K562 (cell line): ENCODE data around the gene TMEM11. TPM values are rescaled to one million over a fixed set of nuclear protein-coding genes. Genes with fewer than 3 reads are reported as not detected.

Experiments
- ATAC-seq: fragments of 200-7000 bp; cut with Tn5 transposase; 3 replicates; pipeline ENCODE4 v1.9.1; 2020; ENCODE audit warnings: moderate library complexity
- BruUV-seq: library from RNA; stranded (reverse); fragments of 400-500 nt; replicated peaks from 2 replicates; lab custom pipeline; 2021; lab: Mats Ljungman, UMichigan
- CTCF ChIA-PET: fragments of 300-600 bp; formaldehyde crosslinking; extraction: SDS; loops from one replicate; lab custom pipeline; 2021; ENCODE audit warnings: low intra/inter-chr PET ratio; lab: Yijun Ruan, JAX
- POLR2A ChIA-PET: fragments of 300-600, 350-650 bp; sonication (Branson Sonifier 250); formaldehyde crosslinking; extraction: SDS; loops from one replicate; lab custom pipeline; 2021; ENCODE audit warnings: antibody characterized with exemption, inconsistent platforms; lab: Yijun Ruan, JAX
- DNase-seq, 4 experiments: peaks; one replicate each; pipeline versions ENCODE4 v3.0.0 to v3.0.0-alpha.2; 2011 to 2018; ENCODE audit warnings: low spot score in 3 of 4, mixed read lengths in 3 of 4; ENCODE audit errors: extremely low read depth in 1 of 4
- FAIRE-seq: peaks from 2 replicates; lab custom pipeline; 2011; peaks lifted over from hg19 to GRCh38; lab: Jason Lieb, UNC
- H2AFZ ChIP-seq: 2 replicates; pipeline ENCODE4 v1.6.0; 2011; ENCODE audit warnings: low read depth, low read length, control low read depth, inconsistent platforms
- H3K27ac ChIP-seq: fragments of 200-600 bp; 3 replicates; pipeline ENCODE4 v1.8.0; 2011; ENCODE audit warnings: low read depth, mild to moderate bottlenecking, control low read depth, inconsistent platforms, low read length, moderate library complexity, mixed read lengths; ENCODE audit errors: extremely low read depth
- H3K27me3 ChIP-seq, 2 experiments: fragments of 300-600 bp in 1 of 2; 2 replicates in 1 of 2; 3 replicates in 1 of 2; pipeline versions ENCODE4 v1.6.0 to v1.8.0; 2011; ENCODE audit warnings: inconsistent platforms in 2 of 2, low read length in 2 of 2, mild to moderate bottlenecking in 1 of 2, mixed read lengths in 1 of 2, moderate library complexity in 1 of 2; ENCODE audit not compliant: control insufficient read depth in 2 of 2, insufficient read depth in 2 of 2
- H3K36me3 ChIP-seq: fragments of 300-600 bp; 3 replicates; pipeline ENCODE4 v1.8.0; 2011; ENCODE audit warnings: mild to moderate bottlenecking, low read length, inconsistent platforms; ENCODE audit not compliant: control insufficient read depth, insufficient read depth
- H3K4me1 ChIP-seq, 2 experiments: fragments of 200-600 bp in 1 of 2; replicated peaks in 1 of 2; 2 replicates in 1 of 2; 3 replicates in 1 of 2; pipeline versions ENCODE4 v1.5.1 to v1.8.0; 2011; ENCODE audit warnings: inconsistent platforms in 2 of 2, low read length in 2 of 2, mild to moderate bottlenecking in 1 of 2, mixed read lengths in 1 of 2, moderate library complexity in 1 of 2; ENCODE audit not compliant: control insufficient read depth in 2 of 2, insufficient read depth in 2 of 2
- H3K4me2 ChIP-seq: 2 replicates; pipeline ENCODE4 v1.6.1; 2011; ENCODE audit warnings: low read length, control low read depth, inconsistent platforms, mixed read lengths; ENCODE audit not compliant: insufficient read depth
- H3K4me3 ChIP-seq: fragments of 200-600 bp; sonication (generic), shearing (Covaris generic); 2 replicates; pipeline ENCODE4 v1.5.1; 2016; ENCODE audit warnings: control low read depth, inconsistent platforms
- H3K79me2 ChIP-seq: fragments of 200-600 bp; 3 replicates; pipeline ENCODE4 v1.8.0; 2011; ENCODE audit warnings: low read length, inconsistent platforms; ENCODE audit not compliant: control insufficient read depth, insufficient read depth
- H3K9ac ChIP-seq, 2 experiments: 2 replicates each; pipeline versions ENCODE4 v1.6.0 to v1.6.1; 2011; ENCODE audit warnings: low read depth in 2 of 2, low read length in 2 of 2, control low read depth in 1 of 2, inconsistent platforms in 1 of 2, mild to moderate bottlenecking in 1 of 2, mixed read lengths in 1 of 2; ENCODE audit not compliant: insufficient read depth in 1 of 2
- H3K9me1 ChIP-seq: one replicate; pipeline ENCODE4 v1.6.0; 2011; ENCODE audit warnings: inconsistent platforms, mild to moderate bottlenecking, low read length, moderate library complexity; ENCODE audit not compliant: control insufficient read depth, insufficient read depth
- H3K9me3 ChIP-seq: replicated peaks from 2 replicates; pipeline ENCODE4 v1.5.1; 2011; ENCODE audit warnings: low read depth, low read length, inconsistent platforms; ENCODE audit not compliant: control insufficient read depth, insufficient read depth
- H4K20me1 ChIP-seq: replicated peaks from 2 replicates; pipeline ENCODE4 v1.6.1; 2011; ENCODE audit warnings: low read length, inconsistent platforms, mixed read lengths; ENCODE audit not compliant: control insufficient read depth, insufficient read depth
- ARHGAP35 ChIP-seq: fragments of 450-650 bp; IDR thresholded peaks from 2 replicates; pipeline ENCODE4 v1.6.1; 2018; ENCODE audit not compliant: partially characterized antibody
- CCNT2 ChIP-seq: IDR thresholded peaks from 2 replicates; pipeline ENCODE4 v1.6.1; 2011; ENCODE audit warnings: borderline replicate concordance, low read depth, mild to moderate bottlenecking, moderate library complexity, mixed read lengths, low read length; ENCODE audit not compliant: insufficient read length; ENCODE audit errors: extremely low read depth
- CHD1 ChIP-seq: fragments of 200-600 bp; sonication (generic); IDR thresholded peaks from one replicate; pipeline ENCODE4 v1.6.1; 2012; ENCODE audit warnings: mild to moderate bottlenecking, moderate library complexity, low read length, inconsistent platforms
- E2F6 ChIP-seq, 2 experiments: IDR thresholded peaks; 2 replicates each; pipeline ENCODE4 v1.6.1; 2011; ENCODE audit warnings: borderline replicate concordance in 1 of 2, control low read depth in 1 of 2, low read depth in 1 of 2, low read length in 1 of 2, mild to moderate bottlenecking in 1 of 2, mixed read lengths in 1 of 2, moderate library complexity in 1 of 2; ENCODE audit not compliant: insufficient read depth in 1 of 2, insufficient read length in 1 of 2, poor library complexity in 1 of 2, severe bottlenecking in 1 of 2; ENCODE audit errors: extremely low read depth in 1 of 2
- FIP1L1 ChIP-seq: fragments of 200-400 bp; formaldehyde crosslinking; IDR thresholded peaks from 2 replicates; pipeline ENCODE4 v1.6.1; 2018; ENCODE audit warnings: mild to moderate bottlenecking, low read depth, low read length; ENCODE audit not compliant: poor library complexity, severe bottlenecking
- HDAC1 ChIP-seq, 2 experiments: fragments of 450-650 bp; IDR thresholded peaks; 2 replicates each; pipeline ENCODE4 v1.6.1; 2016 to 2017; ENCODE audit warnings: inconsistent platforms in 1 of 2, mild to moderate bottlenecking in 1 of 2, moderate library complexity in 1 of 2
- KAT7 ChIP-seq: sonication (generic); formaldehyde crosslinking; IDR thresholded peaks from 2 replicates; pipeline ENCODE4 v1.8.0; 2022; ENCODE audit warnings: missing genetic modification reagents, mild to moderate bottlenecking, borderline replicate concordance
- MLLT1 ChIP-seq, 2 experiments: fragments of 450-650 bp; IDR thresholded peaks; 2 replicates each; pipeline ENCODE4 v1.6.1; 2016
- RFX1 ChIP-seq: fragments of 450-650 bp; IDR thresholded peaks from 2 replicates; pipeline ENCODE4 v1.6.1; 2016; ENCODE audit warnings: mild to moderate bottlenecking, moderate library complexity
- U2AF2 ChIP-seq: fragments of 200-400 bp; formaldehyde crosslinking; optimal IDR thresholded peaks from 2 replicates; pipeline ENCODE3; 2017; ENCODE audit warnings: low read depth, mild to moderate bottlenecking, low read length
- UBTF ChIP-seq, 2 experiments: IDR thresholded peaks; 2 replicates each; pipeline ENCODE4 v1.6.1; 2012; ENCODE audit warnings: improper control_type of control experiment in 2 of 2, low read depth in 2 of 2, low read length in 2 of 2, borderline replicate concordance in 1 of 2
- ZNF12 ChIP-seq: sonication (generic); formaldehyde crosslinking; IDR thresholded peaks from 2 replicates; pipeline ENCODE4 v1.4.0; 2020; ENCODE audit warnings: mild to moderate bottlenecking, missing genetic modification reagents
- WGBS: fragments of 100-300 bp; shearing (Covaris generic); methylation state at CpG from one replicate; pipeline ENCODE4 v1.1.6; 2016; ENCODE audit warnings: low coverage, mixed read lengths; ENCODE audit not compliant: insufficient coverage; ENCODE audit errors: missing lambda C conversion rate; 5-methylcytosine and 5-hydroxymethylcytosine counted together
- in situ Hi-C: fragments of 300-500 bp; cut with MboI; formaldehyde crosslinking; loops from 4 replicates; pipeline ENCODE4 v1.15.0; 2018; ENCODE audit warnings: inconsistent platforms, mixed read lengths
- intact Hi-C: fragments of 100-400 bp; cut with micrococcal nuclease; formaldehyde crosslinking; loops from 2 replicates; pipeline ENCODE4 v1.14.2; 2022
- polyA plus RNA-seq, 8 experiments: library from polyadenylated mRNA; depleted of rRNA in 4 of 8; stranded (reverse) in 5 of 8; unstranded in 3 of 8; fragments of >200 nt; fragmentation: Nextera tagmentation in 2 of 8; fragmentation: Illumina TruSeq in 1 of 8; extraction: Ambion mirVana in 2 of 8; extraction: Trizol in 1 of 8; gene quantifications; 2 replicates each; pipeline versions ENCODE4 v1.2.1 to v1.2.3, GENCODE V29; 2011 to 2014; ENCODE audit warnings: inconsistent platforms in 1 of 8, missing spikeins in 1 of 8
- total RNA-seq, 7 experiments: library from RNA; depleted of rRNA in 6 of 7; stranded (reverse); fragments of >200 nt in 6 of 7; fragmentation: Illumina TruSeq in 2 of 7; extraction: Trizol in 2 of 7; gene quantifications; 2 replicates each; pipeline versions ENCODE4 v1.2.1 to v1.2.3, GENCODE V29; 2011 to 2021; ENCODE audit warnings: low replicate concordance in 1 of 7

The TMEM11 gene
- total and polyA plus RNA-seq, 9 of the 15 experiments (the other 6 are each of a cell fraction or from before 2014, with no cell fraction given): 12.0 to 40.7 (median 30.0) TPM

- Histone ChIP-seq H3K27me3 (no peaks in the 10 kb centered on the region), H3K4me3 (peak overlapping the region; percentile 96), H3K9me3 (no peaks in the 10 kb centered on the region), H3K4me1 (peaks cover 20 to 31% of the 10 kb centered on the region in 2 experiments; a peak in 4 of 5 replicates), H3K27ac (peak overlapping the region; percentile 98), H2AFZ (peak overlapping the region; percentile 89), H4K20me1 (peaks cover 15% of the 10 kb centered on the region), H3K36me3 (peaks cover 55% of the 10 kb centered on the region), H3K4me2 (peak overlapping the region; percentile 94), H3K9me1 (no peaks in the 10 kb centered on the region), H3K9ac (peak overlapping the region; percentile 97 to 99), H3K79me2 (peaks cover 94% of the 10 kb centered on the region)
- FAIRE-seq: no peak
- CTCF ChIA-PET: no interaction called here
- 2% methylated on average over 13 of the region's 35 CpGs for WGBS
- peak; percentile 16 to 80 (median 58) for DNase-seq
- BruUV-seq: no TSS peak
- intact Hi-C loops (no loop called here), in situ Hi-C loops (no loop called here)
- TF ChIP-seq U2AF2: no peak
- peak in 1 of 2 experiments; percentile 13 for TF ChIP-seq E2F6 (IDR thresholded peaks at IDR 0.05; ENCODE audit: borderline replicate concordance in 1 of 2, extremely low read depth in 1 of 2, insufficient read depth in 1 of 2, insufficient read length in 1 of 2, low read depth in 1 of 2, low read length in 1 of 2, poor library complexity in 1 of 2, severe bottlenecking in 1 of 2)
- TF ChIP-seq HDAC1 (IDR thresholded peaks at IDR 0.05): peak in 1 of 2 experiments; percentile 32; a peak in 1 of 4 replicates
- 0 out of 2 replicates have a peak, but pooled peaks have one; percentile 17 for TF ChIP-seq KAT7 (CRISPR knock-in tag)
- TF ChIP-seq FIP1L1: peak; percentile 26
- no peak for TF ChIP-seq ARHGAP35
- 0 out of 2 replicates have a peak, but pooled peaks have one; percentile 39 for TF ChIP-seq ZNF12
- TF ChIP-seq CHD1: peak; percentile 71
- TF ChIP-seq UBTF (IDR thresholded peaks at IDR 0.05; ENCODE audit: borderline replicate concordance in 1 of 2, low read depth in 2 of 2, low read length in 2 of 2): peak in 1 of 2 experiments; percentile 17; a peak in 1 of 4 replicates
- TF ChIP-seq RFX1: no peak
- 0 out of 4 replicates have a peak, but pooled peaks of 1 of the 2 experiments have one; percentile 22 for TF ChIP-seq MLLT1 (IDR thresholded peaks at IDR 0.05)
- TF ChIP-seq CCNT2: peak; percentile 1
- POLR2A ChIA-PET: interaction anchor here (0.6 to 5.1 kb wide), 5 partner anchors 13 to 361 kb away, joined by 3 to 22 read pairs (median 3); partner anchors contain the start of gene USP22
- peak; percentile 13 for ATAC-seq
Observed at GRCh38 chr17:21213638-21214014, 335 bp downstream of the TMEM11 start.
